ENCODE measurements around the gene GPHB5.

DNA sequence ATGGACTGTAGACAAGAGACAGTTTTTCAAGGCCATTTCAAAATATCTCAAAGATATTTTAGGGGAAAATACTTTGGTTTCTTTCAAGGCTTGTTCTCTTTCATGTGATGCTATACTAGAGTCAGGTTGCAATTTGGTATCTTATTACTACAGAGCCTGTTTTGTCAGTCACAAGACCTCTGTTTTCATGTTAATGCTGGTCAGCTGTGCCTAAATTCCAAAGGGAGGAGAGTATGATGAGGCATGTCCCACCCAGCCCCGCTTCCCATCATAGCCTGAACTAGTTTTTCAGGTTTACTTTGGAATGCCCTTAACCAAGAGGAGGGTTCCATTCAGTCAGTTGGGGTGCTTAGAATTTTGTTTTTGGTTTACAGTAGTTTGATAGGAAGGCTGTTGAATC is 52.6 kb downstream of the GPHB5 start:
- TF ChIP-seq, protein P1, sequence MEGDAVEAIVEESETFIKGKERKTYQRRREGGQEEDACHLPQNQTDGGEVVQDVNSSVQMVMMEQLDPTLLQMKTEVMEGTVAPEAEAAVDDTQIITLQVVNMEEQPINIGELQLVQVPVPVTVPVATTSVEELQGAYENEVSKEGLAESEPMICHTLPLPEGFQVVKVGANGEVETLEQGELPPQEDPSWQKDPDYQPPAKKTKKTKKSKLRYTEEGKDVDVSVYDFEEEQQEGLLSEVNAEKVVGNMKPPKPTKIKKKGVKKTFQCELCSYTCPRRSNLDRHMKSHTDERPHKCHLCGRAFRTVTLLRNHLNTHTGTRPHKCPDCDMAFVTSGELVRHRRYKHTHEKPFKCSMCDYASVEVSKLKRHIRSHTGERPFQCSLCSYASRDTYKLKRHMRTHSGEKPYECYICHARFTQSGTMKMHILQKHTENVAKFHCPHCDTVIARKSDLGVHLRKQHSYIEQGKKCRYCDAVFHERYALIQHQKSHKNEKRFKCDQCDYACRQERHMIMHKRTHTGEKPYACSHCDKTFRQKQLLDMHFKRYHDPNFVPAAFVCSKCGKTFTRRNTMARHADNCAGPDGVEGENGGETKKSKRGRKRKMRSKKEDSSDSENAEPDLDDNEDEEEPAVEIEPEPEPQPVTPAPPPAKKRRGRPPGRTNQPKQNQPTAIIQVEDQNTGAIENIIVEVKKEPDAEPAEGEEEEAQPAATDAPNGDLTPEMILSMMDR (IDR thresholded peaks at IDR 0.05; ENCODE audit: low read depth, low read length), result no peak
- no peak for TF ChIP-seq POLR2A (IDR thresholded peaks at IDR 0.05; ENCODE audit: extremely low read depth, insufficient read length)
- TF ChIP-seq, protein P2, sequence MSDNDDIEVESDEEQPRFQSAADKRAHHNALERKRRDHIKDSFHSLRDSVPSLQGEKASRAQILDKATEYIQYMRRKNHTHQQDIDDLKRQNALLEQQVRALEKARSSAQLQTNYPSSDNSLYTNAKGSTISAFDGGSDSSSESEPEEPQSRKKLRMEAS (IDR thresholded peaks at IDR 0.05; ENCODE audit: low read depth, low read length), result no peak
- TF ChIP-seq MYC (IDR thresholded peaks at IDR 0.05; ENCODE audit: low read depth, low read length), result no peak
